COLO829 (cell line): Measurements from ENCODE around the gene GRIK4.

ENCODE experiments used
- DNase-seq: peaks from one replicate; pipeline ENCODE4 v3.0.0; 2012; ENCODE audit warnings: low spot score

The GRIK4 gene

GRCh38 chr11:120509346-120510053, 2.0 kb upstream of the GRIK4 start:
- DNase-seq: no peak

- no peak for DNase-seq
Observed at GRCh38 chr11:120510406-120511115, 987 bp upstream of the GRIK4 start.

GRCh38 chr11:120511820-120512738, 531 bp downstream of the GRIK4 start:
- DNase-seq: no peak

- no peak for DNase-seq
Observed at GRCh38 chr11:120512739-120513435, 1.3 kb downstream of the GRIK4 start.

- DNase-seq: no peak
Observed at GRCh38 chr11:120513436-120514315, 2.1 kb downstream of the GRIK4 start.

GRCh38 chr11:120514541-120515121, 3.1 kb downstream of the GRIK4 start:
- no peak for DNase-seq

- DNase-seq: no peak
Observed at GRCh38 chr11:120515186-120515723, 3.7 kb downstream of the GRIK4 start.

- no peak for DNase-seq
Observed at GRCh38 chr11:120516461-120517389, 5.2 kb downstream of the GRIK4 start.

- no peak for DNase-seq
Observed at GRCh38 chr11:120517390-120517761, 5.8 kb downstream of the GRIK4 start.

GRCh38 chr11:120517801-120518291, 6.3 kb downstream of the GRIK4 start:
- no peak for DNase-seq

GRCh38 chr11:120518356-120518755, 6.8 kb downstream of the GRIK4 start:
- DNase-seq: no peak

GRCh38 chr11:120519474-120519873, 7.9 kb downstream of the GRIK4 start:
- no peak for DNase-seq

GRCh38 chr11:120520091-120520822, 8.7 kb downstream of the GRIK4 start:
- no peak for DNase-seq

GRCh38 chr11:120521176-120521575, 9.6 kb downstream of the GRIK4 start:
- DNase-seq: no peak

GRCh38 chr11:120522021-120522420, 10.5 kb downstream of the GRIK4 start:
- no peak for DNase-seq

- no peak for DNase-seq
Observed at GRCh38 chr11:120522736-120523135, 11.2 kb downstream of the GRIK4 start.

GRCh38 chr11:120523196-120523595, 11.6 kb downstream of the GRIK4 start:
- no peak for DNase-seq

GRCh38 chr11:120524536-120525085, 13.1 kb downstream of the GRIK4 start:
- no peak for DNase-seq
